ENCODE results near the gene DCTN3.

DNA sequence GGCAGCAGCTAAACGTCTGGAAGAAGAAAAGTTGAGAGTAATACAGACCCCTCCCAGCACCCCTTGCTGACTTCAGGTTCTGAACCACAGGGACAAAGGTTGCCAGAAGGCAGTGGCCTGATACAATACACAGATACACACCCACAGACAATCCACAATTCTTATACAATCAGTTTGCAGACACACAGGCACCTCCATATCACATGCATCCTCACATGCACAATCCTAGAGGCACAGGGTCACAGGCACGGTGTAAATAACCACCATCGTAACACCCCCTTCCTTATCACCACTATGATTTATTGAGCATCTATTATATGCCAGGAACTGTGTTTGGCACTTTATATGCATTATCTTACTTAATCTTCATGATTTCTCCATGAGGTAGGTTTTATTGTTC is 39.0 kb downstream of the DCTN3 start:
- TF ChIP-seq EZH2 (IDR thresholded peaks at IDR 0.05; ENCODE audit: low read depth, unreplicated experiment): no peak
- TF ChIP-seq EZH2phosphoT487 (IDR thresholded peaks at IDR 0.05; ENCODE audit: unreplicated experiment): no peak
- no peak for TF ChIP-seq CTCF (conservative IDR thresholded peaks at IDR 0.05; ENCODE audit: low read depth in 2 of 2)
- TF ChIP-seq POLR2AphosphoS5 (IDR thresholded peaks at IDR 0.05; ENCODE audit: low read depth): no peak
- TF ChIP-seq, protein P1, sequence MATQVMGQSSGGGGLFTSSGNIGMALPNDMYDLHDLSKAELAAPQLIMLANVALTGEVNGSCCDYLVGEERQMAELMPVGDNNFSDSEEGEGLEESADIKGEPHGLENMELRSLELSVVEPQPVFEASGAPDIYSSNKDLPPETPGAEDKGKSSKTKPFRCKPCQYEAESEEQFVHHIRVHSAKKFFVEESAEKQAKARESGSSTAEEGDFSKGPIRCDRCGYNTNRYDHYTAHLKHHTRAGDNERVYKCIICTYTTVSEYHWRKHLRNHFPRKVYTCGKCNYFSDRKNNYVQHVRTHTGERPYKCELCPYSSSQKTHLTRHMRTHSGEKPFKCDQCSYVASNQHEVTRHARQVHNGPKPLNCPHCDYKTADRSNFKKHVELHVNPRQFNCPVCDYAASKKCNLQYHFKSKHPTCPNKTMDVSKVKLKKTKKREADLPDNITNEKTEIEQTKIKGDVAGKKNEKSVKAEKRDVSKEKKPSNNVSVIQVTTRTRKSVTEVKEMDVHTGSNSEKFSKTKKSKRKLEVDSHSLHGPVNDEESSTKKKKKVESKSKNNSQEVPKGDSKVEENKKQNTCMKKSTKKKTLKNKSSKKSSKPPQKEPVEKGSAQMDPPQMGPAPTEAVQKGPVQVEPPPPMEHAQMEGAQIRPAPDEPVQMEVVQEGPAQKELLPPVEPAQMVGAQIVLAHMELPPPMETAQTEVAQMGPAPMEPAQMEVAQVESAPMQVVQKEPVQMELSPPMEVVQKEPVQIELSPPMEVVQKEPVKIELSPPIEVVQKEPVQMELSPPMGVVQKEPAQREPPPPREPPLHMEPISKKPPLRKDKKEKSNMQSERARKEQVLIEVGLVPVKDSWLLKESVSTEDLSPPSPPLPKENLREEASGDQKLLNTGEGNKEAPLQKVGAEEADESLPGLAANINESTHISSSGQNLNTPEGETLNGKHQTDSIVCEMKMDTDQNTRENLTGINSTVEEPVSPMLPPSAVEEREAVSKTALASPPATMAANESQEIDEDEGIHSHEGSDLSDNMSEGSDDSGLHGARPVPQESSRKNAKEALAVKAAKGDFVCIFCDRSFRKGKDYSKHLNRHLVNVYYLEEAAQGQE (IDR thresholded peaks at IDR 0.05; ENCODE audit: unreplicated experiment): no peak
- no peak for TF ChIP-seq JUNB (IDR thresholded peaks at IDR 0.05; ENCODE audit: unreplicated experiment)
- no peak for TF ChIP-seq CREB1 (CRISPR knock-in tag; IDR thresholded peaks at IDR 0.05; ENCODE audit: low read depth)
- TF ChIP-seq ETS1 (IDR thresholded peaks at IDR 0.05): no peak
- TF ChIP-seq NANOG (IDR thresholded peaks at IDR 0.05; ENCODE audit: borderline replicate concordance): no peak

Measured in GM23338 (cell line).